Stimulated activated CD8-positive, alpha-beta memory T cell treated with anti-CD3 and anti-CD28 coated beads, Interleukin-2, amount 100 ng/mL, for 48 hours (primary cell): ENCODE results near the gene KCNG2.

Source experiments
- DNase-seq, 2 donors: peaks; one replicate each; pipeline ENCODE4 v3.0.0-alpha.2; 2020; ENCODE audit warnings: low read depth in 2 of 2

KCNG2 gene

GRCh38 chr18:79819064-79819967 is 21.6 kb downstream of the KCNG2 start:
- DNase-seq, result no peak

DNA sequence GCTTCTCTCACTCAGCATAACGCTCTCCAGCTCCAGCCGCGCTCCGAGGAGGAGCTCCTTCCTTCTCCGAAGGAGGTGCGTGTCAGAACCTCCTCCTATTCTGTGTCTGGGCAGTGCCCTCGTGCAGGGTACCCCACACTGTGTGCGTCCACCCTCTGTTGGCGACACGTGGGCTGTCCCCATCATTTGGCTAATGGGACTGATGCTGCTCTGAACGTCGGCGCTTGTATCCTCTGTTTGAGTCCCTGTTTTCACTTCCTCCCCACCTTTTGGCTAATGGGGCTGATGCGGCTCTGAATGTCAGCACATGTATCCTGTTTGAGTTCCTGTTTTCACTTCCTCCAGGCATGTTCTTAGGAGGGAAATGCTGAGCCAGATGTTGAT is 22.2 kb downstream of the KCNG2 start:
- no peak for DNase-seq

- no peak for DNase-seq
These were observed 25.4 kb downstream of the KCNG2 start for GRCh38 chr18:79823120-79823519.

- DNase-seq, result no peak
These were observed 28.2 kb downstream of the KCNG2 start for GRCh38 chr18:79825913-79826312.

DNA sequence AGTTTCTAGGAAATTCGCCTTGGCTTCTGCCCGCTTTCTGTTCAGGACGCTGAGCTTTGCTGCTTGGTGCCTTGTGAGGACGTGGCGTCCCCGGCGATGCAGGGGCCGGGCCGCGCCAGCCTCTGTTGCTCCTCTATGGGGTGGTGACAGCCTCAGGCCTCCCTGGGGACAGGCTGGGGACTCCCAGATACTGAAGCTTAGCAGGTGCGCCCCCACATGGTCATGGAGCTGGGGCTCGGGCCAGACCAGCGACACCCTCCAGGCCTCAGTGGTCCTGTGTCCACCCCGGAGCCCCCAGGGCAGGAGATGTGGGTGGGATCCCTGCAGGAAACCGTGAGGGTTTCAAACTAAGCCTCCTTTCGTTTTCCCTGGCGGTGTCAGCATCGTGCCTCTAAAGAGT is 29.2 kb downstream of the KCNG2 start:
- DNase-seq, result no peak

- DNase-seq, result no peak
These were observed 30.5 kb downstream of the KCNG2 start for GRCh38 chr18:79828258-79828657.

GRCh38 chr18:79829136-79829854 is 31.6 kb downstream of the KCNG2 start:
- no peak for DNase-seq

DNA sequence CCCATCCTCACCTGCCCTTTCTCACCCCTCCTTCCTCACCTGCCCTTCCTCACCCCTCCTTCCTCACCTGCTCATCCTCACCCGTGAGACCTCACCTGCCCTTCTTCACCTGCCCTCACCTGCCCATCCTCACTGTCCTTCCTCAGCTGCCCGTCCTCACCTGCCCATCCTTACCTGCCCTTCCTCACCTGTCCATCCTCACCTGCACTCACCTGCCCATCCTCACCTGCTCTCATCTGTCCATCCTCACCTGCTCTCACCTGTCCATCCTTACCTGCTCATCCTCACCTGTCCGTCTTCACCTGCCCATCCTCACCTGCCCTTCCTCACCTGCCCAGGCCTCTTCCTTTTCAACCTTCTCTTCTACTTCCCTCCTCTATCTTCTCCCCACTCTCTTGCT is 34.4 kb downstream of the KCNG2 start:
- no peak for DNase-seq

DNA sequence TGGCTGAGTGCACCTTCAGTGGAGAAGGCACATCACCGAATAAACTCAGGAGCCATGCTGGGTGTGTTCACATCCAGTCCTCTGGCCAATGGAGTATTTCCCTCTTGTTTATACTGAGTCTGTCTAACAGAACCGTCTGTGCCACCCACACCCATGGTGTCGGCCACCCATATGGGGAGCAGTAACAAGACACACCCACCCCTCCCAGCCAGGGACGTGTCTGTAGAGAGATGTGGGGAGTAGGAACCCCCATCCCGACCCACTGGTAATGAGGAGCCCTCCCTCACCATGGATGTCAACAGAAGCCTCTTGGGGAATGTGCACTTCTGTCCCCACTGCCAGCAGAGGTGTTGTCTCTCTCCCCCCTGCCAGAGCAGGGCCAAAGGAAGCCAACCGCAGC is 37.1 kb downstream of the KCNG2 start:
- no peak for DNase-seq

GRCh38 chr18:79841936-79842335 is 44.2 kb downstream of the KCNG2 start:
- no peak for DNase-seq

- no peak for DNase-seq
These were observed 47.3 kb downstream of the KCNG2 start for GRCh38 chr18:79844999-79845563.

DNA sequence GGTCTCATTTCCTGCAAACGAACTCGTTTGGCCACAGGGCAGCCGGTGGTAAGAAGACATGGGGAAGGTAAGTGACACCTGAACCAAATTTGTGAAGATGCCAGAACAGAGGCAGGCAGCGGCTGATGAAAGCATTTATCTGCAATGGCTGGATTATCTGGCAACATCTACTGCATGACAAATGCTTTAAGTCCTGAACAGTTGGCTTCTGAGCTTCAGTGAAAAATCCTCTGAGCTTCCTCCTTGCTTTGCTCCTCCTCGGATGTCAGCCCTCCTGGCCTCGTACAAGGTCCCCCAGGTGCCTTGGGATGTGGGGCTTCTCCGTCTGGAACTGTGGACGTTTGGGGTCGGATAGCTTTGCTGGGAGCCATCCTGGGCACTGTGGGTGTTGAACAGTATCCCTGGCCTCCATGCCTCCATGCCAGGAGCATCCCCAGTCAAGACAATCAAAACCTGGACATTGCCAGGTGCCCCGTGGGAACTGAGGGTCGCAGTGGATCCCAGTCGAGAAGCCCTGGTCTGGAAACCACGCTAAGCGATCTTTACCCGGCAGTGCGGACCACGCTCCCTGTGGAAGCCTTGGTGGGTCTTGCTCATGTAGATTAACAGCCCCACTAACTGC is 49.3 kb downstream of the KCNG2 start:
- DNase-seq, result no peak

DNA sequence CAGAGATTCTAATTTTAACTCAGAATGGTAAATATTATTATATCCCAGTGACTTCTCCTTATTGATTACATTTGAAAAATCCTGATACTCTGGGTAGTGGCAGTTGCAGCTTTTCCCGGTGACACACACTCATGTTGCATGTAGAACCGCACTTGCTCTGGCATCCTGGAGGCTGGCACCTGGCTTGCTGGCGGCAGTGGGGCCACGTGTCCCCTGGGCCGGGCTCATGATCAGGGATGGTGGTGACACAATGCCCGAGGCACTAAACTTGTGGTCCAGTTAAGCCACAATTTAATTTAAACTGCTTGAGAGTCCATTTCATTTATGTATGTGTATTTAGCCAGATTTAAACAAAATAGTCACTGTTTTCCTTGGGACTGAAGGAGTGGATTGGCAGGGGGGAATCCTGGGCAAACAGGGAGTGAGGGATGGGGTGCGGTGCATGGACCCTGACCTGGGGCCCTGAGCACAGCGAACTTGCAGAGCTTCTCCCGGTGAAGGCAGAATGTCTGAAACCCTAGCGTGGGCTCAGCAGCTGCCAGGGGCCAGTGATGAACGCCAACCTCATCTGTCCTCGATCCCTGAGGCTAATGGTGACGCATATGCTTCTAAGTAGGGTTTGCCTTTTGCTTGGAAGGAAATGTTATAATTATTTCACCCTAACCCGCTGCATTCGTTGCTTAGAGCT is 50.0 kb downstream of the KCNG2 start:
- no peak for DNase-seq

GRCh38 chr18:79848294-79848578 is 50.5 kb downstream of the KCNG2 start:
- DNase-seq, result no peak

DNA sequence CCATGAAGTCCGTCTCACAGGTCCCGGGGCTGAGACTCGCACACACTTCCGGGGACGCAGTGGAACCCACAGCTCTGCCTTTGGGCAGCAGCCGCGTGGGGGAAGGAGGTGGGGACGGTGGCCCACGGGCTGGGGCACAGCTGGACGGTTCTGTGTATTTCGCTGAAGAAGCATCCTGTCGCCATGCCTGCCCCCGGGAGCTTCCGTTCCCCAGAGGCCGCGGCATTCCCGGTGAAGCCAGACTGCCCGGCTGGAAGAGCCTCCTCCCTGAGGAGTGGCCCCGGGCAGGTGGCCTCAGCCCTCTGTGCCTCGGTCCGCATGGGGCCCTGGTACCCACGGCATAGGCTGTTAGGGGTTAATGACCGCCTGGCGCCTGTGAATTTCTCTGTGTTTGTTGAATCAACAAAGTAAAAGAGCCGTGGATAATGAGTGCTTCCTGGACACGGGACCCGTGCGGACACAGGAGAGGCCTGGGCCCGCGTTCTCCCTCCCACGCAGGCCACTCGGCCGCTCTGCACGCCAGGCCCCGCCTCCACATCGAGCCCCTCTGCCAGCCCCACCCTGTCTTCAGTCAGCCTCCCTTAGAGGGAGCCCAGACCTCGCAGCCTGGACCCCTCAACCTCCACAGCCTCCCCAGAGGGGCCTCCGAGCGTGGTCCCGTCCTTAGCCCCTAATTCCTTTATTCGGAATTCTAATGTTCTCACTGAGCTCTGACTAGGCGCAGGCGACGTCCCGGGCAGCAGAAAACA is 51.0 kb downstream of the KCNG2 start:
- DNase-seq, result no peak

GRCh38 chr18:79849328-79850207 is 51.8 kb downstream of the KCNG2 start:
- no peak for DNase-seq

- no peak for DNase-seq
These were observed 53.0 kb downstream of the KCNG2 start for GRCh38 chr18:79850731-79851130.

GRCh38 chr18:79851489-79851888 is 53.8 kb downstream of the KCNG2 start:
- DNase-seq, result no peak

GRCh38 chr18:79851950-79852349 is 54.2 kb downstream of the KCNG2 start:
- DNase-seq, result no peak

DNA sequence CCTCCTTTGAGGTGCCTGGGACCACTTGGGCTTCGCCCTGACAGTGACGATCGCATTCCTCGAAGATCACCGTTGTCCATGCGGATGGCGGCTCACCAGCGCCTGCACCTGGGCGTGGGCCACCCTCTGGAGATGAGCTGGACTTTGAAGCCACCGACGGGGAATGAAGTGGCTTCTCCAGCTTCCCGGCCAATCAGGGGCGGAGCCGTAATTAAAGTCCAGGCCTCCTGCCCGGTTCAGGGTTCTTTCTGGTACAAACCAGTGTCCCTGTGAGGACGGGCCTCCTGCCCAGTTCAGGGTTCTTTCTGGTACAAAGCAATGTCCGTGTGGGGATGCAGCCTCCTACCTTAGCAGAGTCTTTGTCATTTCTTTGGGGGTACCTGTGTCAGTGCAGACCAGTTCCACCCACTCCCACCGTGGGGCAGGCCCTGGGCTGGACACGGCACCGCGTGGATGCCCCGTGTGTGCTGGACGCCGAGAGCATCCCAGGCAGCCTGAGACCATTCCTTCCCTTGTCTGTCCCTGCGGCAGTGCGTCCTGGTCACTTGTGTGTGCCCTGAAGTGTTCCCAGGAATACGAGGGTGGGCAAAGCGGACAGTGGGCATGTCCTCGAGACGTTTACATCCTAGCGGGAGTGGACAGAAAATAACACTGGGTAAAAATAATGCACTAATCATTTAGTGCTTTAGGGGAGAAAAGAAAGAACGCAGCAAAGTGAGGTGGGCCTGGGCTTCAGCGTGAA is 55.0 kb downstream of the KCNG2 start:
- no peak for DNase-seq
